HG03521 (cell line): ENCODE results near the gene RNF225.
A peak's percentile ranks its signal among the peaks of the same experiment; 100 is the strongest.
"Not testable (repeated sequence)": the region's sequence is repeated elsewhere in the genome, so short reads cannot be mapped to it uniquely, and the experiment has no call there.

ENCODE experiments used
- ATAC-seq: cut with Tn5 transposase; IDR thresholded peaks from one replicate; pipeline ENCODE4 v1.9.1; 2021; ENCODE audit warnings: mild to moderate bottlenecking, moderate library complexity; ENCODE audit not compliant: unreplicated experiment

RNF225 gene

DNA sequence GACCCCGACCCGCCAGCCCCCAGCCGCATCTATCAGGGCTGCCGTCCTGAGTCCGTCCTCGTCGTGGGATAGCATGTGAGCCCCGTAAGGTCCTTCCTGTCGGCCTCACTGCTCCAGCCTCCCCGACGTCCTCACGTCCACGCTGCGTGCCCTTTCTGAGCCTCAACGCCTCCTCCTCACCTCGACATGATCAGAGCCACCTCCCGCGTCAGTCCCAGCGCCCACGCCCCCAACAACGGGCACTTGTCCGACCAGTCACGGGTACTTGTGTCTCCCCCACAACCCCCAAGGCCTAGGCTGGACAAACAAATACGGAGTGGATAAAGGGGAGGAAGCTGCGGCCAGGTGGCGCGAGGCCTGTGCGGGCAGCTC, 33.6 kb upstream of the RNF225 start:
- ATAC-seq: no peak

DNA sequence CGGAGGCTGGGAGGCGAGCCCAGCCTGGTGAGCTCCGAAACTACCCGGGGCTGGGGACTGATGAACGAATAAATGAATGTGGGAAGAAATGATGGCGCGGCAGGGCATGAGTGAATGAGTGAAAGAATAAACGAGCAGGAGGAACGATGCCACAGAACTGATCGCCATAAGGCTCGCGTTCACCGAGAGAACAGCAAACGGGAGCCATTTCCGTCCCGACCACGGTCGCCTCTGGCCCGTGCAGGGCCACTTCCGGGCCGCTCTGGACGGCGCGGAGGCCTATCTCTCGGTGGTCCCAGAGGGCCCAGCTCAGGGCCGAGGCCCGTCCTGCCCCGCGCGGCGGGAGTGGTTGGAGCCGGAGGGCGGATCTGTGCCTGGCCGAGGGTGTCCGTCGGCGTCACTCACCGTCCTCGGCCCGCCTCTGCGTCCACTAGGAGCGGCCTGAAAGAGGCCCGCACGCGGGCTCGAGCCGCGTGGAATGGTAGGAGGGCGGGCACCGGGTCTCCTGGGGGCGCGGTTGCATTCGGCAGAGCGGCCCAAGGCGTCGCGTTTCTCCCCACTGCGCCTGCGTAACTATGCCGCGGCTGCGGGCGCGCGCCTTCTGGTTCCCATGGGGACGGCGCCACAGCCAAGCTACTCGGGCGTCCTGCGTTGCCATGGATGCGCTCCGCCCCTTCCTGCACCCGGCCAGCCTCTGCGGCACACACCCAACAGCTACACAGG, 33.0 kb upstream of the RNF225 start, which contains the start of gene ZNF497:
Gene ZNF497, minus strand, starts transcription at position 480 of the 723 bp plus-strand sequence. CDS start 5,116 bp downstream, outside the sequence.
- peak; percentile 82 for ATAC-seq

DNA sequence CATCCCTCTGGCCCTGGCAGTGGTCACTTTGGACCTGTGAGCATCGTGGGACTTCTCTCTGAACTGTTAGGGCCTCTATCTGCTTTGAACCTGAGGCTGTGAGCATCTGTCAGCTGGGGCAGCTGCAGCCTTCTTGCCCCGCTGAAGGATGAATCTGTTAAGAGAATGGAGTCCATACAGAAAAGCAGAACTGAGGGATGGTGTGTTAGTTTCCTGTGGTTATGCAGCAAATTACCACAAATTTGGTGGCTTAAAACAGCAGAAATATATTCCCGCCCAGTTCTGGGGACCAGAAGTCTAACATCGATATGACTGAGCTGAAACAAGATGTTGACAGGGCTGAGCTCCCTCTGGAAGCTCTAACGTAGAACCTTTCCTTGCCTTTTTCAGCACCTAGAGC, 31.3 kb upstream of the RNF225 start:
- no peak for ATAC-seq

DNA sequence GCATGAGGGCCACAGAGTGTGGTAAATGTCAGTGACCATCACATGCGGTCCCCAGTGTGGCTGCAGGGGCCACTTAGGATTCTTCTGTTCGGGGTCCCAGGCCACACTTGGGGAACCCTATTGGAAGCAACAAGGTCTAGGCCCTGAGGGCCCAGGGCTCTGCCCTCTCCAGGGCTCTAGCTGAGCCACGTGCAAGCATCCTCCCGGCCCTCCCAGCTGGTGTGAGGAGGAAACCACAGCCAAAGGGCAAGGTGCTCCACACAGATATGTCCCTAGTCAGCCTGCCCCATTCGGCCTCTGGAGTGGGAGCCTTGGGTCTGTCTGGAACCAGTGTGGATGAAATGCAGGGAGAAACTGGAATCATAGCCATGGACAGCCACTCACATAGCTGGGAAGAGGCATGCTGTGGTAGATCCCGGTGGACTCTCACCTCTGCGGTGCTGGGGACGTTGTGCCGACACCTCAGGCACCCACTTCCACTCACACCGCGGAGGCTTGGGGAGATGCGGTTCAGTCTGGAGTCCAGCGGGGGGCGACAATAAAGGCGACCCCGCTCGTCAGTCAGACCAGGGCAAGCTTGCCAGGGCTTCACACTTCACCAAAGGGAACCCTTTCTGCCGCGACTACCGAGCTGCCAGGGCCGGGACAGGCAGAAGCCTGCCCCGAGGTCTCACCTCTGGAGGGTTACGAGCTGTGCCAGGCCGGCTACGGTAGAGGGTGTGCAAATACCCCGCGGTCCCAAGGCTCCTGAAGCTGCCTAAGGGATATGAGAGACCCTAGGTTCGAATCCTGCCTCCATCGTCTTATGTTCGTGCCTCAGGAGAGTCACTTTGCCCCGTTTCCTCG, 28.6 kb upstream of the RNF225 start:
- no peak for ATAC-seq

DNA sequence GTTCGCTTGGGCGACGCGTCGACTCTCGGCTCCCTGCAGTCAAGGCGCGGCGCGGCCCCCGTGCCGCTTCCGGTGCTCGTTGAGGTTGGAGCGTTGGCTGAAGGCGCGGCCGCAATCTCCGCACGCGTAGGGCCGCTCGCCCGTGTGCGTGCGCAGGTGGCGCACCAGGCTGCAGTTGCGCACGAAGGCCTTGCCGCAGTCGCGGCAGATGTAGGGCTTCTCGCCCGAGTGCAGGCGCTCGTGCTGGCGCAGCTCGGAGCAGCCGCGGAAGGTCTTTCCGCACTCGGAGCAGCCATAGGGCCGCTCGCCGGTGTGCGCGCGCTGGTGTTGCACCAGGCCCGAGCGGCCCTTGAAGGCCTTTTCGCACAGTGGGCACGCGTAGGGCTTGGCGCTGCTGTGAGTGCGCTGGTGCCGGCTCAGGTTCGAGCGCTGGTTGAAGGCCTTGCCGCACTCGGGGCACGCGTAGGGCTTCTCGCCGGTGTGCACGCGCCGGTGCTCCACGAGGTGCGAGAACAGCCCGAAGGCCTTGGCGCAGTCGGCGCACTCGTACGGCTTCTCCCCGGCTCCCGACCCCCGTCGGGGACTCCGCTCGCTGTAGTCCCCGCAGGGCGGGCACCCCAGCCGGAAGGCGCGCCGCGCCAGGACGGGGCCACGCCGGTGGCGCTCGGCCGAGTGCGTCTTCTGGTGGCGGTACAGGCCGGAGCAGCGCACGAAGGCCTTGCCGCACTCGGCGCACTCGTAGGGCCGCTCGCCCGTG, 27.6 kb upstream of the RNF225 start:
- ATAC-seq: no peak

DNA sequence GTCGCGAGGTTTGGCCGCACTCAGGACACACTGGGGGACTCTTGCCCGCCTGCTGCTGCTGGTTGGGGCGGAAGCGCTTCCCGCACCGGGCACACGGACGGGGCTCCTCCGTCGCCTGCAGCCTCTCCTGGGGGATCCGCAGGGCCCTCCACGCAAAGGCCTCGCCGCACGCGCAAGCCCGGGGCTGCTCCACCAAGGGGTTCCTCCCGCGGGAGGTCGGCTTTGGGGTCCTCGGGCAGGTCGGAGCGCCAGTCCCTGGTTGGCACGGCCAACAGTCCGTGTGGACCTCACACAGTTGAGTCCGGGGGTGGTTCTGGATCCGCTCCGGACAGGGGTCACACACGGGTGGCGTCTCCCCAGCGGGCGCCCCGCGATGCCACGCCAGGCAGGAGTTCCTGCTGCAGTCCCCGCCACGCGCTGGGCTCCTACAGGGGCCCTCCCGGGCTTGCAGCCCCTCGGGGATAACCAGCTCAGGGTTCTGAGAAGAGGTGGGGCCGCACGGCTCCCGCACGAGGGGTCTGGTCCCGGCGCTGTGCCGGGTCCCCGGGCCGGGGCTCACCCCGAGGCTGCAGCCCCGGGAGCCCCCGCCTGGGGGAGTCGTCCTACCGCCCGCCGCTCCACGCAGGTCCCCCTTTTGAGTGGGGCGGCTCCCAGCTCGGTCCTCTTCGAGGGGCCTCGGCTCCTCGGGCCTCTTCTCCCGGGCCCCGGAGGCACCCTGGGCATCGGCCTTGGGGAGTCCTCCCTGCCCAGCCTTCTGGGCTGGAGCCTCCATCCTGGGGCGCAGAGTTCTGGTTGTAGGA, 26.7 kb upstream of the RNF225 start:
- no peak for ATAC-seq

DNA sequence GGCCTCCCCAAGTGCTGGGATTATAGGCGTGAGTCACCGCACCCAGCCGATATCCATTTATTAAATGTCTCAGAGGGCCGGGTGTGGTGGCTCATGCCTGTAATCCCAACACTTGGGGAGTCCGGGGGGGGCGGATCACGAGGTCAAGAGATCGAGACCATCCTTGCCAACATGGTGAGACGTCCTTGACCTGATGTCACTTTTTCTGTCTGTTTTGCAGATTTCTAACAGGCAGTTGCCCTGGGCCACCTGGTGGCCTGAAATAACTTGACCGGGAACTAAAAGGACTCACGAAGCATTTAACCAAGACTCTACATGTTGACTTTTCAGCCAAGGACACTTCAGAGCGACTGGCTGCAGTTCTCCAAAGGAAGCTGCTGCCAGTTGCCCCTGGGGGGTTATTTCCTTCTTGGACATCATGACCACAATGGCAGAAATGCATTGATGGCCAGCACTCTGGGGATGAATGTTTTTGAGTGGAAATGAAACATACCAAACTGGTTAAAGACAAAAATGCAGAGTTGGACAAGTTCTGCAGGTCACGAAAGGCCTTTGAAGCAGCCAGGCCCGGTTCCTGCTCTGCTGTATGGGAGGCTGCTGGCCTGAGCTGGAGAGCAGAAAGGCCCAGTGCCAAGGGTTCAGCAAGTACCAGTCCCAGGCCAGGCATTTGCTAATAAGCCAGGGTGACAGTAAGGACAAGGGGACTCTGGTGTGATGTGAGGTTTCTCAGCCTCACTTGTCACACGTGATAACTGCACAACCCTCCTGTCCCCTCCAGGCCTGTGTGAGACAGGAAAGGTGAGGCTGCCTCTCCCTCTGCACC, 22.9 kb upstream of the RNF225 start:
- ATAC-seq: no peak

DNA sequence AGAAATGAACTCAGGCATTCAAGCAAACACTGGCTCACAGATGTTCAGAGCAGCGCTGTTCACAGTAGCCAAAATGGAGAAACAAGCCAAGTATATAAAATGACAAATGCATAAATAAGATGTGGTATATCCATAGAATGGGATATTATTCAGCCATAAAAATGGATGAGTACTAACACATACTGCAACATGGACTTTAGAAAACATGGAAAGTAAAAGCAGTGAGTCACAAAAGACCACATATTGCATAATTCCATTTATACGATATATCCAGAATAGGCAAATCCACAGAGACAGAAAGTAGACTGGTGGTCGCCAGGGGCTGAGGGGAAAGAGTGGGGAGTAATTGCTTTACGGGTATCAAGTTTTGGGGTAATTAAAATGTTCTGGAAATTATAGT, 21.3 kb upstream of the RNF225 start:
- ATAC-seq: no peak

DNA sequence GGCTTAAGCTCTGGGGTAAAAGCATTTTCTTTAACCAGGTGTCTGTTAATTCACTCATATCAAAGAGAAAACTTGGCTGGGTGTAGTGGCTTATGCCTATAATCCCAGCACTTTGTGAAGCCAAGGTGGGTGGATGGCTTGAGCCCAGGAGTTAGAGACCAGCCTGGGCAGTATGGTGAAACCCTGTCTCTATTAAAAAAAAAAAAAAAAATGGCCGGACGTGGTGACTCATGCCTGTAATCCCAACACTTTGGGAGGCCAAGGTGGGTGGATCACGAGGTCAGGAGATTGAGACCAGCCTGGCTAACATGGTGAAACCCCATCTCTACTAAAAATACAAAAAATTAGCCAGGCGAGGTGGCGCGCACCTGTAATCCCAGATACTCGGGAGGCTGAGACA, 18.7 kb upstream of the RNF225 start:
- ATAC-seq: not testable (repeated sequence)

DNA sequence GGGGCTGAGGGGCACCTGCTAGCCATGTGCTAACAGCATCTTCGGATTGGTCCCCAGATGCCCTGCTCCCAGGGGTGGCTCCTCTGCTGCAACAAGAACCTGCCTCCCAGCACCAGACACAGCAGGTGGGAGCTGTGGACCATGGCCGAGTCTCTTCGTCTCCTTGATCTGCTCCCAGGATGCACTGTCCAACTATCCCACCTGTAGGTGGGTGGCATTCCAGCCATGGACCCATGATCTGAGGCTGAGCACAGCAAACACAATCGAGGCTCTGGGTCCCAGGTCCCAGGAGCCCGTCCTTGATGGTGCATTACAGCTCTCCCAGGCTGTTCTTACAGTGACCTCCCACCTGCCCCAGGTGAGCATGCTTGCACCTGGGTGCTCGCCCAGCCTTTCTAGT, 16.2 kb upstream of the RNF225 start:
- ATAC-seq: no peak

DNA sequence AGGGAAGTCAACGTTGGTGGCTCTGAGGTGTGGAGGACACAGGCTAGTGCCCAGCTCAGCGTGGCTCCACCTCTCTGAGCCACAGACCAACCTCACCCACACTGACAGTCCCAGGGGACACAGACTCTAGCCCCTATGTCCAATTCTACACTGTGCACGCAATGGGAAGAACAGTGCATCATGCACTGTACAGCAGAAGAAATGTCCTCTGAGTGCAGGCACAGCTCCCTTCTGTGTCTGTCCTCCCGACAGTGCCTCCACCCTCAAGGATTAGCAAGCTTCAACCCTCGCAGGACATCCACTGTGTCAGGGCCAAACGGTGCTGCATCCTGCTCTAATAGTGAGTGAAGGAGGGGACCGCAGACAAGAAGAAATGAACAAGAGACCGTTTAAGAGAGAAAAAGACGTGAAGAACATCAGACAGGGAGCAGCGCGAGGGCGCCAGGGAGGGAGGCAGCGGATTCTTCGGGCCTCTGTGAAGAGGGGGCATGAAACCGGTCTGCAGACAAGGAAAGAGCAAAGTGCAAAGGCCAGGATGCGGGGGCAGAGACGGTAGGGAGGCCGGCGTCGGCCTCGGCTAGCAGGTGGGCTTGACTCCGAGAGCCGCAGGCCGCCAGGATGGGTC, 15.3 kb upstream of the RNF225 start:
- no peak for ATAC-seq

DNA sequence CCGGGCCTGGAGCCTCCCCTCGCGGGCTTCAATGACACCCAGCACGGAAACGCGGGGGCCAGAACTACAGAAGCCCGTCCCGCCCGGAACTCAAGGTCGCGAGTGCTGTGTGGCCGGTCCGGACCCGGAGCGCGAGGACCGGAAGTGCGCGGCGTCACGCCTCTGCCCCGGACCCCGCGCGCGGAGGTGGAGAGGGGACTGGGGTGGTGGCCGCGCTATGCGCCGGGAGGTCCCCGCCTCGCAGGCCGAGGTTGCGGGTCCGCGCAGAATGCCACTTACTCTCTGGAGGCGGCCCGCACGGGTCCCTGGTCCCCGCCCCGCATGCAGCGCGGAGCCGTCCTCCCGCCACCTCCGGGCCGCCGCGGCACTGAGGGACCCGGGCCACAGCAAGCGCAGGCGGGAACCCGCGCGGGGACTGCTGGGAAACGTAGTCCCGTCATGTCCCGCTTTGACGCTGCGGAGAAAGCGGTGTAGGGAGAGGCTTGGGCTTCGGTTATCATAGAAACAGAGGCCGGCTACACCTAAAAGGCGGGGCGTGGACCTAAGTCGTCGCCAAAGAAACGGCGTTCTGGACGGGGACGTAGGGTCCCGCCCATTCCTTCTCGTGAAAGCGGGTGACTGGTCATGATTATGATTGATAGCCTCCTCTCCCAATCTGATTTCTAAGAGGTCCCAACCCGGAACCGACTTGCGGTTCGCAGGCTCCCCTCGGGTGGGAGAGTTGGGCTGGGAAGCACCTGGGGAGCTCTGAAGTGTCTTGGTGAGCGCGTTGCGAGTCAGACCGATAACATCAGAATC, 14.6 kb upstream of the RNF225 start, which contains the start of gene ZNF837:
Gene ZNF837, minus strand, starts transcription at position 369 of the 798 bp plus-strand sequence. CDS start 11,698 bp downstream, outside the sequence.
- ATAC-seq: peak; percentile 75

DNA sequence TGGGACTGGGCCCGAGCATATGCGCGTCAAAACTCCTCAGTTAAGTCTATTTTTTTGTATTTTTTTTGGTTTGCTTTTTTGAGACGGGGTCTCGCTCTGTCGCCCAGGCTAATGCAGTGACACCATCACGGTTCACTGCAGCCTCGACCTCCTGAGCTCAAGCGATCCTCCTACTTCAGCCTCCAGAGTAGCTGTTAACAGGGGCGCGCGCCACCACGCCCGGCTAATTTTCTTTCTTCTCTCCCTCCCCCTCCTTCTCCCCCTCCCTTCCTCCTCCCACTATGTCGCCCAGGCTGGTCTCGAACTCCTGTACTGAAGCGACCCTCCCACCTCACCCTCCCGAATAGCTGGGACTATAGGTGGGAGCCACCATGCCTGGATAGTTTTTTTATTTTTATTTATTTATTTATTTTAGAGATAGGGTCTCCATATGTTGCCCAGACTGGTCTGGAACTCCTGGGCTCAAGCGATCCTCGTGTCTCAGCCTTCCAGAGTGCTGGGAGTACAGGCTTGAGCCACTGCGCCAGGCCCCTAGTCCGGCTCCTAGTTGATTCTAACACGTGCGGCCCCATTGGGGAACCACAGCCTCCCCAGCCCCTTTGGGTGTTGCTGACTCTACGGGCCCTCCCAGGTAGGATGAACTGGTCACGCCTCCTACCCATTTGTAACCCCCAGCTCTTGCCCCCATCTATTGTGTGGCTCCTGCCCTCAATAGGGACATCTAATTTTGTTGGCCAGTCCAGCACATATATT, 13.8 kb upstream of the RNF225 start:
- ATAC-seq: no peak

DNA sequence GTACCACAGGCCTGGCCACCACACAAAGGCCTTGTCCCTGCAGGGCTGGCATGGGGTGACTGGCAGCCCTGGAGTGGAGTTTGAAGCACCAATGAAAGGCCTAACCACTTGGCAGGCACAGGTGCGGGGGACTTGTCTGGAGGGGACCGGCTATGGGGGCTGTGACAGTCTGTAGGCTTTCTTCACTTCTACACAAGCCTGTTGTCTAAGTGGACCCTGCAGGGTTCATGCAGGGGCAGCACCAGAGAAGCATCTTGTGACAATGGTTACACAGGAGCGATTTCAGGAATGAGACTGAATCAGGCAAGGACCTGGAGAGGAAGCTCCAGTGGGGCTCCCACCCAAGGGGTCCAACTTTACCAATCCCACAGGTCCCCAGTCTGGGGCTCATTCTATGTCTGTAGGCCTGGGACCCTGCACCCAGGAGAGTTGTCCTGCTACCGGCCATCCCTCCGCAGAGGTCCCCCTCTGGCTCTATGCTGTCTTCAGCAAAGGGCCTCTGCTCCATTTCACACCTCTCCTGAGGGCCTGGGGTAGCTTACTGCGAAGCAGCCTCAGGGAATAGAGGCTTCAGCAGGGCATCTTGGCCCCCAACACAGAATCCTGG, 12.4 kb upstream of the RNF225 start:
- no peak for ATAC-seq

DNA sequence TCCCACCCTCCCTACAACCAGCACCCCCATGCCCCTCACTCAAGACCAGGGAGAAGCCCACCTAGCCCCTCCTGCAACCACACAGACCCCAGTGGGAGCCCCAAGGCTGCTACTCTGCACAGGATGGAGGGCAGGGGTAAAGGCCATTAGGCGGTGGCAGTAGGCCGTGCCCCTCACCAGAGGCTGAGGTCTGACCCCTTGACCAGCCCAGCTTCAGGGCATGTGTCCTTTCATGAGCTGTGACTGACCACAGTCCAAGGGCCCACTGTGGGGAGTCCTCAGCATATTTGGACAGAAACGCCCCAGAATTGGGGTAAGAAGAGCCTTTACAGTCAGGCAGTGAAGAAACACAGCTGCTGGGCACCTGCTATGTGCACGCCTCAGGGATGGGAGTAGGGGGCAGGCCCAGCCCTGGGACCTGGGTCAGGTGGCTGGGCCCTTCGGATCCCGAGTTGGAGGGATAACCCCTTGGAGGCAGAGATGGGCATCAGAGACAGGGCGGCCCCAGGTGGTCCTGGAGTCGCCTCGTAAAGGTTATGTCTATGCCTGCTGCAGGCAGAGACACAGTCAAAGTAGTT, 10.1 kb upstream of the RNF225 start:
- no peak for ATAC-seq

DNA sequence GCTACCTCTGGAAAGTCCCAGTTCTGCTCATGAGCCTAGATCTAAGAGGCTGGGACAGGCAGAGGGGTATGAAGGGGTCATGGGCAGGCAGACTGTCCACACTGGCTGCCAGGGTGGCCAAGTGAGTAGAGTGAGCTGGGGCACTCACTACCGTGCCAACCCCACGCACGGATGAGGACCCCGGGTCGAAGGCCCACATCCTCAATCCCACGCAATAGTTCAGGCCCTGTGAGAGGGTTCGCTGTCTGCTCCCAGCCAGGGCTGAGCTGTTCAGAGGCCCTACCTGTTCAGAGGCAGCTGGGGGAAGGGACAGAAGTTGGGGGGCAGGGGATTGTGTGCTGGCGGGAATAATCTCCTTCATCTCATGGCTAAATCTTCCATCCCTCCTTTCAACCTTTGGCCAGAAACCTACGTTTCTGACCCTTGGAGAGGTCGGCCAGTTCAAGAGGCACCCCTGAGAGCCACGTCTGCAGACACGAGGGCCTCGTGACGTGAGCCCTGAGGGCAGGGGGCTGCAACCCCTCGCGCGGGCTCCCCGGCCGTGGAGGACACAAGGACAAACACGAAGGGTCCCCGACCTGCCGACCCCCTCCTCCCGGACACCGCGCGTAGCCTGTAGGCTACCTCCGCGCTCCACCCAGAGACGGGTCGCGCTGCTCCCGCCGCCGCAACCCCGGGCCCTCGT, 9.4 kb upstream of the RNF225 start:
- ATAC-seq: no peak
